Erythroblast (primary cell): ENCODE data around the gene EXOC6B.

Experiments
- GATA1 ChIP-seq: IDR thresholded peaks from 2 replicates; pipeline ENCODE4 v1.6.1; 2011; ENCODE audit warnings: low read depth, mild to moderate bottlenecking, control low read depth, low read length, moderate library complexity
- POLR2A ChIP-seq: IDR thresholded peaks from 2 replicates; pipeline ENCODE4 v1.6.1; 2011; ENCODE audit warnings: mild to moderate bottlenecking, low read length

DNA sequence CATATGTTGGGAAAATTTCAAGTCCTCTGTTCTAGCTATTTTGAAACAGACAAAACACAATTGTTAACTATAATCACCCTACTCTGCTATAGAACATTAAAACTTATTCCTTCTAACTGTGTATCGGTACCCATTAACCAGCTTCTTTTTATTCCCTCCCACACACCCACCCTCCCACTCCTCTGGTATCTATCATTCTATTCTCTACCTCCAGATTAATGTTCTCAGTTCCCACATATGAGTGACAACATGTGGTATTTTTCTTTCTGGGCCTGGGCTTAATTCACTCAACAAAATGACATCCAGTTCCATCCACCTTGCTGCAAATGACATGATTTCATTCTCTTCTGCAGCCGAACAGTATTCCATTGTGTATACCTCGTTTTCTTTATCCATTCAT, 43.3 kb downstream of the EXOC6B start:
- no peak for TF ChIP-seq POLR2A
- no peak for TF ChIP-seq GATA1
